Astrocyte (in vitro differentiated cells and primary cell): ENCODE results near the gene UBL4A. TPM values are rescaled to one million over a fixed set of nuclear protein-coding genes. Genes with fewer than 3 reads are reported as not detected.
A peak's percentile ranks its signal among the peaks of the same experiment; 100 is the strongest.

Experiments
- DNase-seq: peaks from one replicate; pipeline ENCODE4 v3.0.0-alpha.2; 2010; ENCODE audit warnings: low read depth
- FAIRE-seq: peaks from 2 replicates; lab custom pipeline; 2011; peaks lifted over from hg19 to GRCh38; lab: Jason Lieb, UNC
- H2AFZ ChIP-seq: 2 replicates; pipeline ENCODE4 v1.6.0; 2012; ENCODE audit warnings: low read depth, low read length, inconsistent platforms
- H3K27ac ChIP-seq: 2 replicates; pipeline ENCODE4 v1.5.1; 2011; ENCODE audit warnings: low read depth, low read length, inconsistent platforms
- H3K27me3 ChIP-seq: 2 replicates; pipeline ENCODE4 v1.6.0; 2011; ENCODE audit warnings: low read length, inconsistent platforms; ENCODE audit not compliant: insufficient read depth
- H3K36me3 ChIP-seq: 2 replicates; pipeline ENCODE4 v1.5.1; 2011; ENCODE audit warnings: low read length, inconsistent platforms; ENCODE audit not compliant: insufficient read depth
- H3K4me1 ChIP-seq: 2 replicates; pipeline ENCODE4 v1.5.1; 2011; ENCODE audit warnings: low read length, inconsistent platforms; ENCODE audit not compliant: insufficient read depth
- H3K4me2 ChIP-seq: 2 replicates; pipeline ENCODE4 v1.6.0; 2012; ENCODE audit warnings: low read length, inconsistent platforms
- H3K4me3 ChIP-seq: 2 replicates; pipeline ENCODE4 v1.5.1; 2011; ENCODE audit warnings: low read depth, mild to moderate bottlenecking, low read length, inconsistent platforms; ENCODE audit not compliant: insufficient read depth
- H3K79me2 ChIP-seq: 2 replicates; pipeline ENCODE4 v1.6.0; 2012; ENCODE audit warnings: mild to moderate bottlenecking, low read length, inconsistent platforms; ENCODE audit not compliant: insufficient read depth
- H3K9ac ChIP-seq: 2 replicates; pipeline ENCODE4 v1.6.0; 2012; ENCODE audit warnings: mild to moderate bottlenecking, low read length, inconsistent platforms
- H3K9me3 ChIP-seq: 2 replicates; pipeline ENCODE4 v1.5.1; 2012; ENCODE audit warnings: low read depth, mild to moderate bottlenecking, low read length, inconsistent platforms; ENCODE audit not compliant: insufficient read depth
- H4K20me1 ChIP-seq: 2 replicates; pipeline ENCODE4 v1.6.0; 2012; ENCODE audit warnings: low read length, inconsistent platforms; ENCODE audit not compliant: insufficient read depth
- H3K27ac Mint-ChIP-seq: one replicate; pipeline ENCODE4 v1.8.0; 2021; ENCODE audit warnings: mild to moderate bottlenecking, mixed read lengths; ENCODE audit not compliant: unreplicated experiment
- H3K27me3 Mint-ChIP-seq: one replicate; pipeline ENCODE4 v1.8.0; 2021; ENCODE audit warnings: low read depth, mixed read lengths; ENCODE audit not compliant: unreplicated experiment
- H3K36me3 Mint-ChIP-seq: one replicate; pipeline ENCODE4 v1.8.0; 2021; ENCODE audit warnings: low read depth, mixed read lengths; ENCODE audit not compliant: unreplicated experiment
- H3K4me1 Mint-ChIP-seq: one replicate; pipeline ENCODE4 v1.8.0; 2021; ENCODE audit warnings: low read depth, mixed read lengths; ENCODE audit not compliant: unreplicated experiment
- H3K4me3 Mint-ChIP-seq: one replicate; pipeline ENCODE4 v1.8.0; 2021; ENCODE audit warnings: mild to moderate bottlenecking, moderate library complexity, mixed read lengths; ENCODE audit not compliant: unreplicated experiment
- H3K9me3 Mint-ChIP-seq: one replicate; pipeline ENCODE4 v1.8.0; 2021; ENCODE audit warnings: mild to moderate bottlenecking, mixed read lengths; ENCODE audit not compliant: unreplicated experiment
- EZH2 ChIP-seq: IDR thresholded peaks from 2 replicates; pipeline ENCODE4 v1.6.1; 2012; ENCODE audit warnings: mild to moderate bottlenecking, low read length, inconsistent platforms; ENCODE audit not compliant: insufficient read depth
- total RNA-seq: library from RNA; stranded (reverse); gene quantifications from 2 replicates; pipeline ENCODE4 v1.2.1, GENCODE V29; 2021
- TF ChIP-seq, protein P1 (sequence below): IDR thresholded peaks from 2 replicates; pipeline ENCODE4 v1.5.1; 2011; ENCODE audit warnings: low read depth, mild to moderate bottlenecking, inconsistent platforms, low read length, moderate library complexity; ENCODE audit not compliant: insufficient read depth

UBL4A gene
- total RNA-seq, 1 donor from 2014 or later: 25.8 TPM

DNA sequence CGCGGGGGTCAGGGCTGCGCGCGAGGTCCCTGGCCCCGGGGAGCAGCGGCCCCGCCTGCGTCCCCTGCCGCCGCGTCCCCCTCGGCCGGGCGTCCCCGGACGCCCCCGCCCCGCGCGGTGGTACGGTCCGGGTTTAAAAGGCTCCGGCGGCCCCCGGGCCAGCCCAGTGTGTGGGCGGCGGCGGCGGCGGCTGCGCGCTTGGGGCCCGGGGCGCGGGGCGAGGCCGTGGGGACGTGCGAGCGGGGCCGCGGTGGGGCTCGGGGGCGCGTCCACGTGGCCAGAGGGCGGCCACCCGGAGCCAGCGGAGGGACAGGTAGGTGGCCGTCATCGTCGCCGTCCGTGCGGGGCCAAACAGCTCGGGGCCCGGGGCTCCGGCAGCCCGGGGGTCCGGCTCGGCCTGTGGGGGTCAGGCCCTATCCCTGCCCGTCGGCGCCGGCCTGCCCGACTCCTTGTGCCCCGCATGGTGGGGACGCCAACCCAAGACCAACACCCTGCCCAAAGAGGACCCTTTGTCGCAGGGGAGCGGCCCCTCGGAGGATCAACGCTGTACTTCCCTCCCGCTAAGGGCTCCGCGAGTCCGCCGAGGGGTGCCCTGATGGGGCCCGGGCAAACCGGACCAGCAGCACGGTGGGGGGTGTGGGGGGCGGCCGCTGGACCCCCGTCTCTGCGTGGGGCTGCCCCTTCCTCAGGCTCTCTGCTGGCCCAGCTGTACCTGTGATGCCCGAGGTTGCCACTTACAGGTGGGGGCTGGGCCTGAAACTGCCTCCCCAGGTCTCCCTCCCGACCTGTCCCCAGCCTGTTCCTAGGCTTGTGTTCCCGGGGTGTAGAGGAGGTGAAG, 28.1 kb downstream of the UBL4A start, which contains the start of gene PLXNA3:
Gene PLXNA3, plus strand, starts transcription at position 166 of the 838 bp plus-strand sequence. CDS start 1,903 bp downstream, outside the sequence.
- peaks cover 50% of the 10 kb centered on the region for H3K79me2 ChIP-seq
- peak within 1 kb of the TSS; percentile 91 for H3K4me2 ChIP-seq
- FAIRE-seq (no peak), DNase-seq (no peak)
- H3K9ac ChIP-seq: peak within 1 kb of the TSS; percentile 81
- peaks cover 4% of the 10 kb centered on the region for H3K4me1 ChIP-seq
- no peaks in the 10 kb centered on the region for H3K4me1 Mint-ChIP-seq
- H2AFZ ChIP-seq: peak within 1 kb of the TSS; percentile 66
- peak within 1 kb of the TSS; percentile 53 for H3K27ac ChIP-seq
- H3K36me3 Mint-ChIP-seq: peaks cover 5% of the 10 kb centered on the region
- H3K27me3 ChIP-seq: no peaks in the 10 kb centered on the region
- H3K9me3 ChIP-seq: no peaks in the 10 kb centered on the region
- H3K4me3 ChIP-seq: peak within 1 kb of the TSS; percentile 81
- H4K20me1 ChIP-seq: peaks cover 45% of the 10 kb centered on the region
- H3K27me3 Mint-ChIP-seq: no peaks in the 10 kb centered on the region
- TF ChIP-seq, protein P1, sequence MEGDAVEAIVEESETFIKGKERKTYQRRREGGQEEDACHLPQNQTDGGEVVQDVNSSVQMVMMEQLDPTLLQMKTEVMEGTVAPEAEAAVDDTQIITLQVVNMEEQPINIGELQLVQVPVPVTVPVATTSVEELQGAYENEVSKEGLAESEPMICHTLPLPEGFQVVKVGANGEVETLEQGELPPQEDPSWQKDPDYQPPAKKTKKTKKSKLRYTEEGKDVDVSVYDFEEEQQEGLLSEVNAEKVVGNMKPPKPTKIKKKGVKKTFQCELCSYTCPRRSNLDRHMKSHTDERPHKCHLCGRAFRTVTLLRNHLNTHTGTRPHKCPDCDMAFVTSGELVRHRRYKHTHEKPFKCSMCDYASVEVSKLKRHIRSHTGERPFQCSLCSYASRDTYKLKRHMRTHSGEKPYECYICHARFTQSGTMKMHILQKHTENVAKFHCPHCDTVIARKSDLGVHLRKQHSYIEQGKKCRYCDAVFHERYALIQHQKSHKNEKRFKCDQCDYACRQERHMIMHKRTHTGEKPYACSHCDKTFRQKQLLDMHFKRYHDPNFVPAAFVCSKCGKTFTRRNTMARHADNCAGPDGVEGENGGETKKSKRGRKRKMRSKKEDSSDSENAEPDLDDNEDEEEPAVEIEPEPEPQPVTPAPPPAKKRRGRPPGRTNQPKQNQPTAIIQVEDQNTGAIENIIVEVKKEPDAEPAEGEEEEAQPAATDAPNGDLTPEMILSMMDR: no peak
- no peak for TF ChIP-seq EZH2
- H3K36me3 ChIP-seq: no peaks in the 10 kb centered on the region
- peaks cover 2% of the 10 kb centered on the region for H3K9me3 Mint-ChIP-seq
- peak within 1 kb of the TSS; percentile 96 for H3K27ac Mint-ChIP-seq
- peak within 1 kb of the TSS; percentile 96 for H3K4me3 Mint-ChIP-seq

DNA sequence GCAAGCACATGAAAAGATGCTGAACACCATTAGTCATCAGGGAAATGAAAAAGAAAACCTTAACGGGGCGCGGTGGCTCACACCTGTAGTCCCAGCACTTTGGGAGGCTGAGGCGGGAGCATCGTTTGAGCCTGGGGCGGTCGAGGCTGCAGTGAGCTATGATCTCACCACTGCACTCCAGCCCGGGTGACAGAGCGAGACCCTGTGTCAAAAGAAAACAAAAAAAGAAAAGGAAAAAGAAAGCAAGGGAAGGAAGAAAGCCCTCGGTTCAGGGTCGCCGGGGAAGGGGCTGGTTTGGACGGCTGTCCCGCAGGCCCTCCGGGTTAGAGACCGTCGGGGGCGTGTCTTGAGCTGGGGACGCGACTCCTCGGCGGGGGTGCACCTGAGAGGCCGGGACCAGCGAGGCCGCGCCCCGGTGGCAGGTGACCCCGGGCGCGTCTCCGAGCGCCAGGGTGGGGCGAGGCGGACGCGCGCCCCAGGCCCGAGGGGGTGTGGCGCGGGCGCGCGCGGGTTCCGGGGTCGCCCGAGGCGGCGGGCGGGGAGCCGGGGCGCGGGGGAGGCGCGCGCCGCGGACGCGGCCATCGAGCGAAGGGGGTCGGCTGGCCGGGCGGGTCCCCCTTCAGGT, 28.8 kb downstream of the UBL4A start:
- Histone ChIP-seq H3K4me3 (peak overlapping the region; percentile 50), H3K27me3 (no peaks in the 10 kb centered on the region), H3K27ac (peak overlapping the region; percentile 53), H2AFZ (peak overlapping the region; percentile 66), H3K4me2 (peak overlapping the region; percentile 91), H3K36me3 (no peaks in the 10 kb centered on the region), H3K79me2 (peaks cover 43% of the 10 kb centered on the region), H3K9me3 (no peaks in the 10 kb centered on the region), H4K20me1 (peaks cover 41% of the 10 kb centered on the region), H3K9ac (peak overlapping the region; percentile 81), H3K4me1 (peaks cover 4% of the 10 kb centered on the region)
- DNase-seq: no peak
- peak overlapping the region; percentile 96 for H3K27ac Mint-ChIP-seq
- FAIRE-seq: no peak
- H3K36me3 Mint-ChIP-seq: peaks cover 7% of the 10 kb centered on the region
- peak overlapping the region; percentile 96 for H3K4me3 Mint-ChIP-seq
- TF ChIP-seq, protein P1: no peak
- no peak for TF ChIP-seq EZH2
- H3K9me3 Mint-ChIP-seq: peaks cover 2% of the 10 kb centered on the region
- H3K4me1 Mint-ChIP-seq: no peaks in the 10 kb centered on the region
- H3K27me3 Mint-ChIP-seq: no peaks in the 10 kb centered on the region
